K562 (cell line): ENCODE results near the gene FOLR2. TPM values are rescaled to one million over a fixed set of nuclear protein-coding genes. Genes with fewer than 3 reads are reported as not detected.

Experiments used
- ATAC-seq: fragments of 200-7000 bp; cut with Tn5 transposase; 3 replicates; pipeline ENCODE4 v1.9.1; 2020; ENCODE audit warnings: moderate library complexity
- BruUV-seq: library from RNA; stranded (reverse); fragments of 400-500 nt; replicated peaks from 2 replicates; lab custom pipeline; 2021; lab: Mats Ljungman, UMichigan
- CTCF ChIA-PET: fragments of 300-600 bp; formaldehyde crosslinking; extraction: SDS; loops from one replicate; lab custom pipeline; 2021; ENCODE audit warnings: low intra/inter-chr PET ratio; lab: Yijun Ruan, JAX
- POLR2A ChIA-PET: fragments of 300-600, 350-650 bp; sonication (Branson Sonifier 250); formaldehyde crosslinking; extraction: SDS; loops from one replicate; lab custom pipeline; 2021; ENCODE audit warnings: antibody characterized with exemption, inconsistent platforms; lab: Yijun Ruan, JAX
- DNase-seq, 4 experiments: peaks; one replicate each; pipeline versions ENCODE4 v3.0.0 to v3.0.0-alpha.2; 2011 to 2018; ENCODE audit warnings: low spot score in 3 of 4, mixed read lengths in 3 of 4; ENCODE audit errors: extremely low read depth in 1 of 4
- FAIRE-seq: peaks from 2 replicates; lab custom pipeline; 2011; peaks lifted over from hg19 to GRCh38; lab: Jason Lieb, UNC
- H2AFZ ChIP-seq: 2 replicates; pipeline ENCODE4 v1.6.0; 2011; ENCODE audit warnings: low read depth, low read length, control low read depth, inconsistent platforms
- H3K27ac ChIP-seq: fragments of 200-600 bp; 3 replicates; pipeline ENCODE4 v1.8.0; 2011; ENCODE audit warnings: low read depth, mild to moderate bottlenecking, control low read depth, inconsistent platforms, low read length, moderate library complexity, mixed read lengths; ENCODE audit errors: extremely low read depth
- H3K27me3 ChIP-seq, 2 experiments: fragments of 300-600 bp in 1 of 2; 2 replicates in 1 of 2; 3 replicates in 1 of 2; pipeline versions ENCODE4 v1.6.0 to v1.8.0; 2011; ENCODE audit warnings: inconsistent platforms in 2 of 2, low read length in 2 of 2, mild to moderate bottlenecking in 1 of 2, mixed read lengths in 1 of 2, moderate library complexity in 1 of 2; ENCODE audit not compliant: control insufficient read depth in 2 of 2, insufficient read depth in 2 of 2
- H3K36me3 ChIP-seq: fragments of 300-600 bp; 3 replicates; pipeline ENCODE4 v1.8.0; 2011; ENCODE audit warnings: mild to moderate bottlenecking, low read length, inconsistent platforms; ENCODE audit not compliant: control insufficient read depth, insufficient read depth
- H3K4me1 ChIP-seq, 2 experiments: fragments of 200-600 bp in 1 of 2; replicated peaks in 1 of 2; 2 replicates in 1 of 2; 3 replicates in 1 of 2; pipeline versions ENCODE4 v1.5.1 to v1.8.0; 2011; ENCODE audit warnings: inconsistent platforms in 2 of 2, low read length in 2 of 2, mild to moderate bottlenecking in 1 of 2, mixed read lengths in 1 of 2, moderate library complexity in 1 of 2; ENCODE audit not compliant: control insufficient read depth in 2 of 2, insufficient read depth in 2 of 2
- H3K4me2 ChIP-seq: 2 replicates; pipeline ENCODE4 v1.6.1; 2011; ENCODE audit warnings: low read length, control low read depth, inconsistent platforms, mixed read lengths; ENCODE audit not compliant: insufficient read depth
- H3K4me3 ChIP-seq: fragments of 200-600 bp; sonication (generic), shearing (Covaris generic); 2 replicates; pipeline ENCODE4 v1.5.1; 2016; ENCODE audit warnings: control low read depth, inconsistent platforms
- H3K79me2 ChIP-seq: fragments of 200-600 bp; 3 replicates; pipeline ENCODE4 v1.8.0; 2011; ENCODE audit warnings: low read length, inconsistent platforms; ENCODE audit not compliant: control insufficient read depth, insufficient read depth
- H3K9ac ChIP-seq, 2 experiments: 2 replicates each; pipeline versions ENCODE4 v1.6.0 to v1.6.1; 2011; ENCODE audit warnings: low read depth in 2 of 2, low read length in 2 of 2, control low read depth in 1 of 2, inconsistent platforms in 1 of 2, mild to moderate bottlenecking in 1 of 2, mixed read lengths in 1 of 2; ENCODE audit not compliant: insufficient read depth in 1 of 2
- H3K9me1 ChIP-seq: one replicate; pipeline ENCODE4 v1.6.0; 2011; ENCODE audit warnings: inconsistent platforms, mild to moderate bottlenecking, low read length, moderate library complexity; ENCODE audit not compliant: control insufficient read depth, insufficient read depth
- H3K9me3 ChIP-seq: replicated peaks from 2 replicates; pipeline ENCODE4 v1.5.1; 2011; ENCODE audit warnings: low read depth, low read length, inconsistent platforms; ENCODE audit not compliant: control insufficient read depth, insufficient read depth
- H4K20me1 ChIP-seq: replicated peaks from 2 replicates; pipeline ENCODE4 v1.6.1; 2011; ENCODE audit warnings: low read length, inconsistent platforms, mixed read lengths; ENCODE audit not compliant: control insufficient read depth, insufficient read depth
- CHD4 ChIP-seq: fragments of 200-600 bp; sonication (generic); IDR thresholded peaks from 3 replicates; pipeline ENCODE4 v1.6.1; 2012; ENCODE audit warnings: low read depth, mild to moderate bottlenecking, mixed read lengths, low read length, inconsistent platforms; ENCODE audit not compliant: insufficient read depth, insufficient replicate concordance, poor library complexity, severe bottlenecking
- HDAC1 ChIP-seq, 2 experiments: fragments of 450-650 bp; IDR thresholded peaks; 2 replicates each; pipeline ENCODE4 v1.6.1; 2016 to 2017; ENCODE audit warnings: inconsistent platforms in 1 of 2, mild to moderate bottlenecking in 1 of 2, moderate library complexity in 1 of 2
- POLR3G ChIP-seq: IDR thresholded peaks from 2 replicates; pipeline ENCODE4 v1.6.1; 2011; ENCODE audit not compliant: insufficient read length, insufficient replicate concordance; ENCODE audit errors: extremely low read depth
- POU5F1 ChIP-seq: fragments of 150-350 bp; IDR thresholded peaks from 2 replicates; pipeline ENCODE4 v1.6.1; 2014; ENCODE audit warnings: borderline replicate concordance, low read length, low read depth, mild to moderate bottlenecking; ENCODE audit not compliant: partially characterized antibody
- SMARCA4 ChIP-seq: fragments of 450-650 bp; IDR thresholded peaks from 2 replicates; pipeline ENCODE4 v1.6.1; 2016
- SNRNP70 ChIP-seq: fragments of 200-400 bp; formaldehyde crosslinking; optimal IDR thresholded peaks from 2 replicates; pipeline ENCODE3; 2017; ENCODE audit warnings: low read depth, low read length
- TCFL5 ChIP-seq: fragments of 250-450 bp; sonication (Bioruptor Pico); conservative IDR thresholded peaks from 2 replicates; pipeline ENCODE4 v1.6.1; 2021; ENCODE audit warnings: mild to moderate bottlenecking, moderate library complexity, matching md5 sums
- WGBS: fragments of 100-300 bp; shearing (Covaris generic); methylation state at CpG from one replicate; pipeline ENCODE4 v1.1.6; 2016; ENCODE audit warnings: low coverage, mixed read lengths; ENCODE audit not compliant: insufficient coverage; ENCODE audit errors: missing lambda C conversion rate; 5-methylcytosine and 5-hydroxymethylcytosine counted together
- in situ Hi-C: fragments of 300-500 bp; cut with MboI; formaldehyde crosslinking; loops from 4 replicates; pipeline ENCODE4 v1.15.0; 2018; ENCODE audit warnings: inconsistent platforms, mixed read lengths
- intact Hi-C: fragments of 100-400 bp; cut with micrococcal nuclease; formaldehyde crosslinking; loops from 2 replicates; pipeline ENCODE4 v1.14.2; 2022
- polyA plus RNA-seq, 8 experiments: library from polyadenylated mRNA; depleted of rRNA in 4 of 8; stranded (reverse) in 5 of 8; unstranded in 3 of 8; fragments of >200 nt; fragmentation: Nextera tagmentation in 2 of 8; fragmentation: Illumina TruSeq in 1 of 8; extraction: Ambion mirVana in 2 of 8; extraction: Trizol in 1 of 8; gene quantifications; 2 replicates each; pipeline versions ENCODE4 v1.2.1 to v1.2.3, GENCODE V29; 2011 to 2014; ENCODE audit warnings: inconsistent platforms in 1 of 8, missing spikeins in 1 of 8
- total RNA-seq, 7 experiments: library from RNA; depleted of rRNA in 6 of 7; stranded (reverse); fragments of >200 nt in 6 of 7; fragmentation: Illumina TruSeq in 2 of 7; extraction: Trizol in 2 of 7; gene quantifications; 2 replicates each; pipeline versions ENCODE4 v1.2.1 to v1.2.3, GENCODE V29; 2011 to 2021; ENCODE audit warnings: low replicate concordance in 1 of 7
- TF ChIP-seq, protein P1 (sequence below): fragments of 450-650 bp; formaldehyde crosslinking; IDR thresholded peaks from 2 replicates; pipeline ENCODE4 v1.4.0; 2022; ENCODE audit warnings: missing genetic modification characterization

Gene FOLR2
- total and polyA plus RNA-seq, 9 of the 15 experiments (the other 6 are each of a cell fraction or from before 2014, with no cell fraction given) = 0.27 TPM; not detected in 8

DNA sequence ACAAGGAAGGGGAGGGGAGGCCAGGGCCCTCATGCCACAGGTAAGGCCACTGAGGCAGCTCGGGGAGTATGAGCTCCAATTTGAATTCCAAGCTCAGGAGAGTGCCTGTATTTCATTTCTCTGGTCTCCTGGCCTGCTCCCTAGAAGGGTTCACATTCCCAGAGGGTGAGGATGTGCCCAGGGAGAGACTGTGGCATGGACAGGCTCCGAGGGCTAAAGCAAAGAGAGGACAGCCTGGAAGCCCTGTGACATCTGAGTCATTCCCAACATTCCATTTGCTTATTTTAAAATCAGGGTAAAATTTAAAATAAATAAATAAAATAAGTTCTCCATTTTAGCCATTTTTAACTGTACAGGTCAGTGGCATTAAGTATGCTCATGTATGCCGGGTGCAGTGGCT lies 43.3 kb upstream of the FOLR2 start:
- BruUV-seq = no TSS peak
- in situ Hi-C loops = no loop called here

More for the DNA sequence above, 43.3 kb upstream of the FOLR2 start:
- intact Hi-C loops = no loop called here
- no peaks in the 10 kb centered on the region for H4K20me1 ChIP-seq
- H2AFZ ChIP-seq = no peak overlapping the region
- no peaks in the 10 kb centered on the region for H3K36me3 ChIP-seq
- DNase-seq = no peak
- no peak overlapping the region for H3K4me2 ChIP-seq
- H3K9me3 ChIP-seq = no peaks in the 10 kb centered on the region
- H3K4me1 ChIP-seq = no peaks in the 10 kb centered on the region; a peak in 1 of 5 replicates
- H3K9ac ChIP-seq = peak overlapping the region in 1 of 2 experiments; percentile 52; a peak in 1 of 4 replicates
- H3K9me1 ChIP-seq = peaks cover 3% of the 10 kb centered on the region
- FAIRE-seq = no peak
- H3K4me3 ChIP-seq = no peak overlapping the region
- no peaks in the 10 kb centered on the region for H3K79me2 ChIP-seq
- ATAC-seq = no peak
- H3K27me3 ChIP-seq = peaks cover 10 to 29% of the 10 kb centered on the region in 2 experiments; a peak in 3 of 5 replicates
- TF ChIP-seq POLR3G = no peak
- no peak for TF ChIP-seq SNRNP70
- TF ChIP-seq TCFL5 (CRISPR knock-in tag) = no peak
- TF ChIP-seq SMARCA4 = no peak
- TF ChIP-seq HDAC1 (IDR thresholded peaks at IDR 0.05) = no peak
- TF ChIP-seq, protein P1, sequence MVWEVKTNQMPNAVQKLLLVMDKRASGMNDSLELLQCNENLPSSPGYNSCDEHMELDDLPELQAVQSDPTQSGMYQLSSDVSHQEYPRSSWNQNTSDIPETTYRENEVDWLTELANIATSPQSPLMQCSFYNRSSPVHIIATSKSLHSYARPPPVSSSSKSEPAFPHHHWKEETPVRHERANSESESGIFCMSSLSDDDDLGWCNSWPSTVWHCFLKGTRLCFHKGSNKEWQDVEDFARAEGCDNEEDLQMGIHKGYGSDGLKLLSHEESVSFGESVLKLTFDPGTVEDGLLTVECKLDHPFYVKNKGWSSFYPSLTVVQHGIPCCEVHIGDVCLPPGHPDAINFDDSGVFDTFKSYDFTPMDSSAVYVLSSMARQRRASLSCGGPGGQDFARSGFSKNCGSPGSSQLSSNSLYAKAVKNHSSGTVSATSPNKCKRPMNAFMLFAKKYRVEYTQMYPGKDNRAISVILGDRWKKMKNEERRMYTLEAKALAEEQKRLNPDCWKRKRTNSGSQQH (CRISPR knock-in tag) = no peak
- no peak for TF ChIP-seq CHD4
- TF ChIP-seq POU5F1 = no peak
- no peak overlapping the region for H3K27ac ChIP-seq
- POLR2A ChIA-PET = no interaction called here
- CTCF ChIA-PET = no interaction called here
- WGBS = 16% methylated on average over 3 of the region's 3 CpGs
